AG10803 (cell line): ENCODE data around the gene ZNF248.

Experiments used
- DNase-seq: peaks from one replicate; pipeline ENCODE4 v3.0.0; 2010; ENCODE audit warnings: low read depth
- H3K4me3 ChIP-seq: 2 replicates; pipeline ENCODE4 v1.5.1; 2011; ENCODE audit warnings: mild to moderate bottlenecking, low read length, control low read depth
- CTCF ChIP-seq: conservative IDR thresholded peaks from 2 replicates; pipeline ENCODE4 v1.5.1; 2011; ENCODE audit warnings: mild to moderate bottlenecking, low read length, control low read depth, inconsistent platforms

ZNF248 gene

GRCh38 chr10:37857287-37858211 lies at the start of gene ZNF248:
TSS of gene ZNF248 (minus strand) at chr10:37857610. CDS start at chr10:37856310, 1,300 bp downstream.
- H3K4me3 ChIP-seq = peak within 1 kb of the TSS; percentile 70
- DNase-seq = peak; percentile 96
- peak; percentile 14 for TF ChIP-seq CTCF

- TF ChIP-seq CTCF = no peak
These were observed 49.0 kb upstream of the ZNF248 start for GRCh38 chr10:37906382-37906781.

GRCh38 chr10:37896436-37896835 lies 39.0 kb upstream of the ZNF248 start:
- no peak overlapping the region for H3K4me3 ChIP-seq
- TF ChIP-seq CTCF = no peak
- no peak for DNase-seq

More at GRCh38 chr10:37906382-37906781, 49.0 kb upstream of the ZNF248 start:
- no peak overlapping the region for H3K4me3 ChIP-seq
- DNase-seq = no peak

- TF ChIP-seq CTCF = no peak
- no peak for DNase-seq
- H3K4me3 ChIP-seq = no peak overlapping the region
These were observed 38.3 kb upstream of the ZNF248 start for GRCh38 chr10:37895674-37896073.

GRCh38 chr10:37885850-37886249 lies 28.4 kb upstream of the ZNF248 start:
- no peak overlapping the region for H3K4me3 ChIP-seq
- no peak for TF ChIP-seq CTCF
- DNase-seq = no peak

- no peak for TF ChIP-seq CTCF
- H3K4me3 ChIP-seq = no peak overlapping the region
- DNase-seq = no peak
These were observed 15.5 kb upstream of the ZNF248 start for GRCh38 chr10:37872955-37873354.

GRCh38 chr10:37872283-37872682 lies 14.9 kb upstream of the ZNF248 start:
- no peak for TF ChIP-seq CTCF
- DNase-seq = no peak
- H3K4me3 ChIP-seq = no peak overlapping the region
